HG03060 (cell line): ENCODE results near the gene TAS2R13.

Experiments used
- ATAC-seq: cut with Tn5 transposase; IDR thresholded peaks from one replicate; pipeline ENCODE4 v1.9.1; 2021; ENCODE audit warnings: low read depth, moderate number of reproducible peaks; ENCODE audit not compliant: unreplicated experiment

TAS2R13 gene

GRCh38 chr12:10909462-10909861 lies at the start of gene TAS2R13:
Gene TAS2R13 (minus strand): TSS chr12:10909562. CDS start chr12:10909298, 264 bp downstream.
- no peak for ATAC-seq

- ATAC-seq: no peak
These were observed 48.4 kb upstream of the TAS2R13 start for GRCh38 chr12:10957741-10958140.

GRCh38 chr12:10956085-10956484 lies 46.7 kb upstream of the TAS2R13 start:
- no peak for ATAC-seq

- ATAC-seq: no peak
These were observed 43.3 kb upstream of the TAS2R13 start for GRCh38 chr12:10952645-10953044.

GRCh38 chr12:10943167-10943566 lies 33.8 kb upstream of the TAS2R13 start:
- ATAC-seq: no peak

- ATAC-seq: no peak
These were observed 32.7 kb upstream of the TAS2R13 start for GRCh38 chr12:10941916-10942607.

GRCh38 chr12:10941369-10941768 lies 32.0 kb upstream of the TAS2R13 start:
- ATAC-seq: no peak

GRCh38 chr12:10940389-10940788 lies 31.0 kb upstream of the TAS2R13 start:
- ATAC-seq: no peak

GRCh38 chr12:10939163-10939562 lies 29.8 kb upstream of the TAS2R13 start, which contains the start of gene TAS2R14:
Gene TAS2R14 (minus strand): TSS chr12:10939263. CDS start chr12:10939207, 56 bp downstream.
- no peak for ATAC-seq

- ATAC-seq: no peak
These were observed 27.1 kb upstream of the TAS2R13 start for GRCh38 chr12:10936506-10936905.

- ATAC-seq: no peak
These were observed 19.5 kb upstream of the TAS2R13 start, which contains the start of gene PRH2 for GRCh38 chr12:10928746-10929286. Gene PRH2 (plus strand): TSS chr12:10929236. CDS start chr12:10929274, 38 bp downstream.

- no peak for ATAC-seq
These were observed 16.9 kb upstream of the TAS2R13 start for GRCh38 chr12:10926269-10926668.

- ATAC-seq: no peak
These were observed 10.4 kb upstream of the TAS2R13 start for GRCh38 chr12:10919809-10920208.

GRCh38 chr12:10910380-10910779 lies 1.0 kb upstream of the TAS2R13 start:
- no peak for ATAC-seq

GRCh38 chr12:10904686-10905085 lies 4.7 kb downstream of the TAS2R13 start:
- ATAC-seq: no peak

GRCh38 chr12:10901427-10901826 lies 7.9 kb downstream of the TAS2R13 start:
- no peak for ATAC-seq

- ATAC-seq: no peak
These were observed 8.4 kb downstream of the TAS2R13 start for GRCh38 chr12:10900972-10901371.

GRCh38 chr12:10900530-10900929 lies 8.8 kb downstream of the TAS2R13 start:
- no peak for ATAC-seq

- ATAC-seq: no peak
These were observed 12.5 kb downstream of the TAS2R13 start for GRCh38 chr12:10896854-10897253.

- ATAC-seq: no peak
These were observed 17.4 kb downstream of the TAS2R13 start for GRCh38 chr12:10891937-10892336.

- ATAC-seq: no peak
These were observed 20.1 kb downstream of the TAS2R13 start for GRCh38 chr12:10889226-10889625.

GRCh38 chr12:10884086-10884725 lies 25.2 kb downstream of the TAS2R13 start, which contains the start of gene PRH1:
Gene PRH1 (minus strand): TSS chr12:10884255. CDS start chr12:10884217, 38 bp downstream.
- no peak for ATAC-seq
